DMS114 treated with DMSO at 0.1 percent for 48 hours (cell line): ENCODE data around the gene SUSD4.

Experiments used
- DNase-seq: peaks from one replicate; lab custom pipeline; 2025; ENCODE audit not compliant: unreplicated experiment; lab: John Stamatoyannopoulos, UW

SUSD4 gene

GRCh38 chr1:223216531-223217205 is 147.3 kb downstream of the SUSD4 start:
- no peak for DNase-seq

GRCh38 chr1:223216074-223216473 is 147.9 kb downstream of the SUSD4 start:
- no peak for DNase-seq

- DNase-seq: no peak
Observed at GRCh38 chr1:223215026-223215425, 148.9 kb downstream of the SUSD4 start.

GRCh38 chr1:223214261-223214807 is 149.6 kb downstream of the SUSD4 start:
- no peak for DNase-seq

GRCh38 chr1:223212441-223212840 is 151.5 kb downstream of the SUSD4 start:
- no peak for DNase-seq

GRCh38 chr1:223211323-223211985 is 152.5 kb downstream of the SUSD4 start:
- DNase-seq: no peak

GRCh38 chr1:223210788-223211120 is 153.2 kb downstream of the SUSD4 start:
- DNase-seq: no peak

- DNase-seq: no peak
Observed at GRCh38 chr1:223209992-223210787, 153.8 kb downstream of the SUSD4 start.

GRCh38 chr1:223209293-223209898 is 154.6 kb downstream of the SUSD4 start:
- no peak for DNase-seq

- no peak for DNase-seq
Observed at GRCh38 chr1:223208164-223209076, 155.6 kb downstream of the SUSD4 start.

GRCh38 chr1:223207293-223208066 is 156.5 kb downstream of the SUSD4 start:
- DNase-seq: no peak

- DNase-seq: no peak
Observed at GRCh38 chr1:223204424-223204823, 159.6 kb downstream of the SUSD4 start.

GRCh38 chr1:223203694-223204093 is 160.3 kb downstream of the SUSD4 start:
- no peak for DNase-seq

- DNase-seq: no peak
Observed at GRCh38 chr1:223203034-223203408, 161.0 kb downstream of the SUSD4 start.

GRCh38 chr1:223202376-223203033 is 161.5 kb downstream of the SUSD4 start:
- DNase-seq: no peak

- DNase-seq: no peak
Observed at GRCh38 chr1:223201967-223202366, 162.0 kb downstream of the SUSD4 start.

GRCh38 chr1:223200903-223201302 is 163.1 kb downstream of the SUSD4 start:
- DNase-seq: no peak

- DNase-seq: no peak
Observed at GRCh38 chr1:223199094-223199647, 164.8 kb downstream of the SUSD4 start.

GRCh38 chr1:223198628-223198965 is 165.4 kb downstream of the SUSD4 start:
- DNase-seq: no peak
